NCI-H345 treated with DMSO at 0.1 percent for 48 hours (cell line): ENCODE results near the gene CASS4.

Experiments used
- DNase-seq: peaks from one replicate; lab custom pipeline; 2025; ENCODE audit not compliant: unreplicated experiment; lab: John Stamatoyannopoulos, UW

The CASS4 gene

GRCh38 chr20:56422076-56422823 is 10.2 kb downstream of the CASS4 start:
- no peak for DNase-seq

GRCh38 chr20:56422824-56423189 is 10.7 kb downstream of the CASS4 start:
- no peak for DNase-seq

GRCh38 chr20:56423211-56423610 is 11.2 kb downstream of the CASS4 start:
- no peak for DNase-seq

- DNase-seq = no peak
Measured at GRCh38 chr20:56423886-56424285, 11.8 kb downstream of the CASS4 start.

GRCh38 chr20:56424931-56425330 is 12.9 kb downstream of the CASS4 start:
- DNase-seq = no peak

GRCh38 chr20:56426026-56426425 is 14.0 kb downstream of the CASS4 start:
- DNase-seq = no peak

GRCh38 chr20:56426926-56427325 is 14.9 kb downstream of the CASS4 start:
- DNase-seq = no peak

- no peak for DNase-seq
Measured at GRCh38 chr20:56427797-56428196, 15.7 kb downstream of the CASS4 start.

GRCh38 chr20:56428410-56428809 is 16.4 kb downstream of the CASS4 start:
- DNase-seq = no peak

- DNase-seq = no peak
Measured at GRCh38 chr20:56428881-56429280, 16.8 kb downstream of the CASS4 start.

GRCh38 chr20:56429502-56429901 is 17.4 kb downstream of the CASS4 start:
- DNase-seq = no peak

GRCh38 chr20:56429941-56430340 is 17.9 kb downstream of the CASS4 start:
- no peak for DNase-seq

GRCh38 chr20:56430461-56430860 is 18.4 kb downstream of the CASS4 start:
- DNase-seq = no peak

GRCh38 chr20:56430957-56431356 is 18.9 kb downstream of the CASS4 start:
- no peak for DNase-seq

- no peak for DNase-seq
Measured at GRCh38 chr20:56431471-56431870, 19.4 kb downstream of the CASS4 start.

- DNase-seq = no peak
Measured at GRCh38 chr20:56433221-56433879, 21.3 kb downstream of the CASS4 start.

GRCh38 chr20:56433880-56434255 is 21.8 kb downstream of the CASS4 start:
- no peak for DNase-seq

GRCh38 chr20:56437196-56437960 is 25.3 kb downstream of the CASS4 start:
- no peak for DNase-seq

GRCh38 chr20:56438284-56438683 is 26.2 kb downstream of the CASS4 start:
- no peak for DNase-seq

GRCh38 chr20:56439771-56440291 is 27.8 kb downstream of the CASS4 start:
- DNase-seq = no peak

GRCh38 chr20:56440346-56441007 is 28.4 kb downstream of the CASS4 start:
- DNase-seq = no peak
